ENCODE results near the gene SCML2.
"Not testable (repeated sequence)": the region's sequence is repeated elsewhere in the genome, so short reads cannot be mapped to it uniquely, and the experiment has no call there.

The SCML2 gene

DNA sequence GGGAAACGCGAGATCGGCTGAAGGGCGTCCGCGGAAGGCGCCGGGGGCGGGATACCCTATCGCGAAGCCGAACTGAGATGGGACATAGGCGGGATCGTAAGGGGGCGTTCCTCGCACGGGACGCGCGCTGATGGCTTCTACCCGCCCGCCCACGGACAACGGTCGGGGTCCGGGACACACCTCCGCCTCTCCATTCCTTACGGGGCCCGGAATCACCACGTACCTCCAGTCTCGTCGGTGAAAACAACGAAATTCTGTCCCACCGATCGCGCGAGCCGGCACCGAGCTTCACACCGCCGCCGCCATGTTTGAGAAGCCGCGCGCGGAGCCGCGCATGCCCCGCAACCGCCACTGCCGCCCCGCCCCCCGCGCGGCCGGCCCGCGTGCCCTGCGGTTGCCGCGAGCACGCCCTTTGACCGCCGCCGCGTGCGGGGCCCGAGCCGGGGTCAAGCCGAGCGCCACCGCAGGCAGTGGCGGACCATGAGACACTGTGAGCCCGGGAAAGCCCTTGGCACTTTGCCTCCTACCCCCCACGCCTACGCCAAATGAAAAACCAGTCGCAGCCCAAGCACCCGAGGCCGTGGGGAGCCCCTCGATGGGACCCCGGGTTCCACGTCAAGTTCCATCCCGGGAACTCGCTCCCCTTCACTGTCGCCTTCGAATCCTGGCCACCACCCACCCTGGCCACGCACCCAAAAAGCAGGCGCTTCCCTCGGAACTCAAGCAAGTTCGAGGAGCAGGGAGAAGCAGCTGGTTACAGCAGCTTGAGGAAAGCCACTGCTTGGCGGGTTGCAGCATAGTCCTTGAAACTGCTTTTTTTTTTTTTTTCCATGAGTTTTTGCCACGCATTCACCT lies at the start of gene SCML2:
Gene SCML2, minus strand, starts transcription at position 320 of the 855 bp plus-strand sequence. CDS start 20,617 bp downstream, outside the sequence.
- DNase-seq (ENCODE audit: low spot score), result peak; percentile 57

DNA sequence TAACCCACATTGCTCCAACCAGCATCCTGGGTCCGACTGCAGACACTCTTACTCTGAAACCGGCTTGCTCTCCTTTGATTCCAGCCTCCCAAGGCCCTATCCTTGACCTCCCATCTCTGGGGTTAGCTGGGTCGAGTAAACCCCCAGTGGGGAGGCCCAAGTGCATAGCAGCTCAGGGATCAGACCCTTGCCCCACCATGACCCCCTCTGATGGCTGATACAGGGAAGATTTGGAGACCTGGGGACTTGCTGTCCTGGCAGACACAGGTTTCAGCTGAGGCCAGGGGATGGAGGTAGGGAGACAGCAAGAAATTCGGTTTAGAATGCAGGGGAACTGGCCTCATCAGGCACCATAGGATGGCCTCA lies 47.3 kb upstream of the SCML2 start:
- DNase-seq (ENCODE audit: low spot score), result no peak

DNA sequence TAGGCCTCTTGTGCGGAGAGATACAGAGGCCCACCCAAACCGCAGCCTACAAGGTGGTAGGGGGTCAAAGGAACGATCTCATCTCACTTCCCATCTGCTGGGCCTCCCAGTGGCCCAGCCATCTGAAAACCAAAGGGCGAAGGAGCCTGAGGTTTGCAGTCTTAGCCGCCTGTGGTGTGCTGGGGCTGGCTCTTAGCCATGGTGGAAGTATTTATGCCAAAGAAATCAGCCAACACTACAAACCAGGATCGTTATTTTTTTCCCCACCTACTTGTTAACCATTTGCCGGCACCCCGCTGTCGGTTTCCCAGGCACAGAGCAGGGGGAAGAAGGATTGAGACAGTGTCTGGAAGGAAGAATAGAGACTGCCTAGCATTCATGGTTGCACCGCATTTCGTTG lies 40.0 kb upstream of the SCML2 start:
- no peak for DNase-seq (ENCODE audit: low spot score)

DNA sequence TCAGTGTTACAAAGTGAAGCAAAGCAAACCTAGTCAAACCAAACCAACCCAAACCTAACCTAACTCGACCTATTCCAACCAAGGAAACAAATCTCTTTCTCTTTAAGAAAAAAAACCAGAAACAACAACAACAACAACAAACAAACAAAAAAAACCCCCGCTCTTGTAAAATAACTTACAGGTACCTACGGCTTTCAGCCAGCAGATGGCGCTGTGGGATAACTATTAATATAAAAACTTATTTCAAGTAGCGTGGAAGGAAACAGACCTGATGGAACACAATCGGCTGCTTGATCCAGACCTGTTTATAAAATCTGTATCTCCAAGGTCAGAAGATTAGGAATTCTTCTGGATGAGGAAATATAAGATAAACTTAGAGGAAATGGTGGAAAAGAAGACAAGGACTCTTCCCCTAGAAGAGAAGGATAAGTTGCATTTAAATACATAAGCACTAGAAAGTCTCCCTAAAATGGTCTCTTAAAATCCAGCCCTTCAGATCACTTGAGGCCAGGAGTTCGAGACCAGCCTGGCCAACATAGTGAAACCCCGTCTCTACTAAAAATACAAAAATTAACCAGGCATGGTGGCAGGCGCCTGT lies 36.6 kb upstream of the SCML2 start:
- DNase-seq (ENCODE audit: low spot score), result peak; percentile 65

DNA sequence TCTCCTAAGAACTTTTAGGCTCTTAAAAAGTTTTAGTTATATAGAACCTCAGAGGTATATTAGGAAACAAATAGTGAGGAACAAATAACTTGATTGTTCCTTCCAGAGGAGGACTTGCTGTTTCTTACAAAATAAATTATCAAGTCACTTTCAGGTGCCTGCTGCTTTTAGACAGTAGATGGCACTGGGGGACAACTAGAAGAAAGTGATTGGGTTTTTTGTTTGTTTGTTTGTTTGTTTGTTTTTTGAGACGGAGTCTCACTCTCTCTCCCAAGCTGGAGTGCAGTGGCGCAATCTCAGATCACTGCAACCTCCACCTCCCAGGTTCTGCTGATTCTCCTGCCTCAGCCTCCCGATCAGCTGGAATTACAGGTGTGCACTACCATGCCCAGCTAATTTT lies 35.5 kb upstream of the SCML2 start:
- DNase-seq (ENCODE audit: low spot score), result peak; percentile 23

- peak; percentile 50 for DNase-seq (ENCODE audit: low spot score)
These were observed 23.3 kb upstream of the SCML2 start for GRCh38 chrX:18377796-18378195.

DNA sequence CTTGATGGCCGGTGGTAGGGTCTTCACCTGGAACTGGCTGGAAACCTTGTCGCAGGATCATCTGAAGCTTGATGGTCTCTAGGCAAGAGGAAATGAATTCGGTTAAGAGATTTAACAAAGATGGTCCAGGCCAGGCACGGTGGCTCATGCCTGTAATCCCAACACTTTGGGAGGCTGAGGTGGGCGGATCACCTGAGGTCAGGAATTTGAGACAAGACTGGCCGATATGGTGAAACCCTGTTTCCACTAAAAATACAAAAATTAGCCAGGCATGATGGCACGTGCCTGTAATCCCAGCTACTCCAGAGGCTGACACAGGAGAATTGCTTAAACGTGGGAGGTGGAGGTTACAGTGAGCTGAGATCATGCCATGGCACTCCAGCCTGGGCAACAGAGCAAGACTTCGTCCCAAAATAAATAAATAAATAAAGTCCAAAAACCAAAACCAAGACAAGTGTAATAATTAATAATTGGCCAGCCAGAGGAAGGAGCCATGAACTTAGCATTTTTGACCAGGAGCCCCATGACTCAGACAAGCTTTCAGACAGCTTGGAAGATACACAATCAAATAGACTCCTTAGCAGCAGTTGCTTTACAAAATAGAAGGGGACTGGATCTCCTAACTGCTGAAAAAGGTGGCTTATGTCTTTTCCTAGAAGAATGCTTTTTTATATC lies 20.8 kb upstream of the SCML2 start:
- DNase-seq (ENCODE audit: low spot score), result not testable (repeated sequence)

DNA sequence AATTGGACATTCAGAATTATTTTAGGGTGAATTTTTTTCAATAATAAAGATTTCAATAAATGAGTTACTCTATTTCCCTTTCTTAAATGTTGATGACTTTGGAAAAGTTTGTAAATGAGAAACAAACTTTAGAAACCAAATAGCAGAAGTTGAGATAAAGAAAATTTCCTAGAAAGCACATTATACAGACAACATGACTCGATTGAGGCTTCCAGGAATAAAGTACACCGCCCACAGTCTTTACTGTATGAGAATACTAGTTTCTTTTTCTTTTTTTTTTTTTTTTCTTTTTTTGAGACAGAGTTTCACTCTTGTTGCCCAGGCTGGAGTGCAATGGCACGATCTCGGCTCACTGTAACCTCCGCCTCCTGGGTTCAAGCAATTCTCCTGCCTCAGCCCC lies 14.6 kb upstream of the SCML2 start:
- DNase-seq (ENCODE audit: low spot score), result not testable (repeated sequence)

- no peak for DNase-seq (ENCODE audit: low spot score)
These were observed 13.9 kb upstream of the SCML2 start for GRCh38 chrX:18368402-18368801.

DNA sequence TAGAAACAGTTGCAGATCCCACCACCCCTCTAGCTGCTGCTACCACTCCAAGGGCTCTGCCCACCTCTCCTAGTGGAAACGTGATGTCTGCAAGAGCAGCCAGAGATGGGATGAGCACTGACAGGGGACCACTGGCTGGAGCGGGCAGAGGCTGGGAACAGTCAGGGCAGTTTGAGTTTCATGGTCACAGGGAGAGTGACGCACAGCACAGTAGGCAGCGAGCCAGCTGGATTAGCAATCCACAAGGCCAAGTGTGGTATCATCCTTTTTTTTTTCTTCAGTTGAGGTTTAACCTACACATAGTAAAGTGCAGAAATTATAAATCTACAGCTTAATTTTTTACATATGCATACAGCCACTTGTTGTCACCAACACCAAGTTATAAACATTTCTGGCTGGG lies 6.4 kb upstream of the SCML2 start:
- DNase-seq (ENCODE audit: low spot score), result no peak

DNA sequence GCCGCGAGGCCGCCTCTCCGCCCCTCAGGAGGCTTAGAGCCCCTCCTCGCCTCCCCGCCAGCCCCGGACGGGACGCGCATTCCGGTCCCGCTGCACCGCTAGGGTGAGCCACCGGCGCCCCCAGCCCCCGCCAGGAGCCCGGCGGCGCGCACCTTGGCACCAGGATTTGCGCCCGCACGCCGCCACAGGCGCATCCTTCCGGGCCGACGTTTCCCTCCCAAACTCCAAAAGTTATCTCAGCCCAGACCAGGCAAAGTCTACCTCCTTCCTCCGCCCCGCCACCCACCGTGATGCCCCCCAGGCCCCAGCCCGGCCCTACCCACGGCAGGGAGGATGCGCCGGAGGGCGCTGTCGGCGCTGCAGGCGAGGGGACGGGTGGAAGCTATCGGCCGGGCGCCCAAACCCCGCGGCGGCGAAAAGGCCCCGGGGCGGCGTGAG lies 538 bp downstream of the SCML2 start:
- peak; percentile 60 for DNase-seq (ENCODE audit: low spot score)

GRCh38 chrX:18351784-18352183 lies 2.7 kb downstream of the SCML2 start:
- DNase-seq (ENCODE audit: low spot score), result peak; percentile 14

DNA sequence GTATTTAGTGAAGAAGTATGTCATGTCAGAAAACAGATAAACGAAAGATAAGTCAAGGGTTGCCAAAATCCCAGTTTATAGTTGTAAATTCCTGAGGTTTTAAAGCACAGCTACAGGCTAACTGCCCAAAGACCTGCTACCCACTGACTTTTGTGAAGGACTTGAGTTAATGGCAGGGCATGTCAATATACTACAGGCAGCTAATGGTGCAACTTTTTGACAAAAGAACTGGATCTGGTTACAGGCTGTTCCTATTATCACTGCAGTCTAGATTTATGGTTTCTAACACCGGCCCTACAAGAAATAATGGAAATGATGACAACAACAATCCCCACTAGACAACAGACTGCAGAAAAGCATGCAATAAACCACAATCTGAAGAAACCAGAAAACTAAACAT lies 6.4 kb downstream of the SCML2 start:
- DNase-seq (ENCODE audit: low spot score), result no peak

- no peak for DNase-seq (ENCODE audit: low spot score)
These were observed 45.1 kb downstream of the SCML2 start for GRCh38 chrX:18309401-18309800.

DNA sequence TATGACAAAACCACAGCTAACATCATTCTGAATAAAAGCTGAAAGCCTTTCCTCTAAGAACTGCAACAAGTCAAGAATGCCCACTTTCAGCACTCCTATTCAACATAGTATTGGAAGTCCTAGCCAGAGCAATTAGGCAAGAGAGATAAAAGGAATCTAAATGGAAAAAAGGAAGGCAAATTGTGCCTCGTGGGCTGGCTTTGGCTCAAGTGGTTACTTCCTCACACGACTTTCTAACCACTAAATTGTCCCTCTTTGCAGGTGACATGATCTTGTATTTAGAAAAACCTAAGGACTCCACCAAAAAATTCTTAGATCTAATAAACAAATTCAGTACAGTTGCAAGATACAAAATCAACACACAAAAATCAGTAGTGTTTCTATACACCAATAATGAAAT lies 57.2 kb downstream of the SCML2 start:
- no peak for DNase-seq (ENCODE audit: low spot score)

DNA sequence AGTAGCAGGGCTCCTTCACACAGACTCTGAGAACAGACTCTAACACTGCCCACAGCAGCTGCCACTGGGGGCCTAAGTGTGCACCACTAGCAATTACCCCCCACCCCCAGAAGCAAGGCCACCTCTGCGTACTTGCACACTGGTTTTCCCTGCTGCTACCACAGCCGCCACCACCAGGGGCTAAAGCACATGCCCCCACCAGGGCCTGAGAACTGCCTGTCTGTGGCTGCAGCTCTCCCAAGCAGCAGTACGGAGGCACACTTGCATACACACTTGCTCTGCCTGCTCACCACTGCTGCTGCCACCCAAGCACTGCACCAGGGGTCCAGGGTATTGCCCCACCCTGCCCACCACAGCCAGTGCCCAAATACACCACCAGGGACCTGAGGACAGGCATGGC lies 59.6 kb downstream of the SCML2 start:
- no peak for DNase-seq (ENCODE audit: low spot score)

DNA sequence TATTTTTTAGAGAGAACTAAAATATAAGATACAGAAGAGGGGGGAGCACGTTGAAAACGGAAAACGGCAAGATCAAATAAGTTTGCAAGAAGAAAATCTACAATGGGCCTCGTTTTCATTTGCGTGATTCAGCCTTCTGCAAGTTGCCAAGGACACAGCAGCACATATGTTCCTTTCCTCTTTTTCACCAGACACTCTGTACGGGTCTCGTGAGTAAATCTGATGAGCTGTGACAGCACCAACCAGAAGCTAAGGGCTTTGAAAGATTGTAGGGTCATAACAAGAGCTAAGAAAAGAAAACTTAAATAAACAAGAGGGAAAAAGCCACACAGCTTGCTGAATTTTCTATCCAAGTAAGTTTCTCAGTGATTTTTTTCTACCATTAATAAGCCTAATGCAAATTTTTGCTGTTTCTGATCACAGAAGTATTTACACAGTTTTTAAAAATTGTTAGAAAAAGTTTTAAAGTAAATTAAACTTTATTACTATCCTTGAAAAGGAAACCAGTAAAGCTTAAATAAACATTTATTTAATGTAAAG lies 63.4 kb downstream of the SCML2 start:
- no peak for DNase-seq (ENCODE audit: low spot score)

- no peak for DNase-seq (ENCODE audit: low spot score)
These were observed 64.3 kb downstream of the SCML2 start for GRCh38 chrX:18290200-18290599.

- DNase-seq (ENCODE audit: low spot score), result no peak
These were observed 65.8 kb downstream of the SCML2 start for GRCh38 chrX:18288716-18289115.

GRCh38 chrX:18286322-18286831 lies 68.1 kb downstream of the SCML2 start:
- DNase-seq (ENCODE audit: low spot score), result no peak

- DNase-seq (ENCODE audit: low spot score), result no peak
These were observed 76.0 kb downstream of the SCML2 start for GRCh38 chrX:18278449-18278848.

DNA sequence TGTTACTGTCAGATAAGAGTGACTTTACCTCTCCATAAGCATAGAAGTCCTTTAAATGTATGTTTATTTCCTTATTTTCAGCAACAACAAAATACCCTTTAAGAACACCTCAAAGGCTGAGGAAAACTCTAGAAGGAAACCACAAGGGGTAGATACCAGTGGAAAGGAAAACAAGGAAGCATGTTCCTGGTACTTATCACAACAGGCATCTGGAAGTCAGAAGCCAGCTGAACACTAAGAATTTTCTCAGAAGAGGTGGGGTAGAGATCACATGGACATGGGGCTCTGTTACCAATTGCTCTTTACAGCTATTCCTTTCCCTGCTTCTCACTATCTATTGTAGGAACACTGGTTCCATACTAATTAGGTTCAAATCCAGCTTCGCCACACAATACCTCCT lies 82.3 kb downstream of the SCML2 start:
- DNase-seq (ENCODE audit: low spot score), result no peak

- DNase-seq (ENCODE audit: low spot score), result no peak
These were observed 82.8 kb downstream of the SCML2 start for GRCh38 chrX:18271725-18272124.

Measured in NAMALWA (cell line).